Subcutaneous abdominal adipose tissue (tissue), 5 donors: Measurements from ENCODE around the gene PYY.

Source experiments
- H3K27ac ChIP-seq: one replicate; pipeline ENCODE4 v1.7.0; 2013; ENCODE audit warnings: low read depth, mild to moderate bottlenecking, inconsistent platforms, low read length, moderate library complexity
- H3K27me3 ChIP-seq, 5 donors: one replicate each; pipeline ENCODE4 v1.7.0; 2013; ENCODE audit warnings: low read length in 5 of 5, inconsistent platforms in 1 of 5; ENCODE audit not compliant: control insufficient read depth in 5 of 5, insufficient read depth in 4 of 5
- H3K36me3 ChIP-seq, 5 donors: one replicate each; pipeline ENCODE4 v1.7.0; 2013; ENCODE audit warnings: low read length in 5 of 5; ENCODE audit not compliant: control insufficient read depth in 5 of 5, insufficient read depth in 5 of 5
- H3K4me1 ChIP-seq, 5 donors: one replicate each; pipeline ENCODE4 v1.7.0; 2013; ENCODE audit warnings: low read length in 5 of 5, mild to moderate bottlenecking in 3 of 5, moderate library complexity in 1 of 5; ENCODE audit not compliant: control insufficient read depth in 5 of 5, insufficient read depth in 5 of 5
- H3K4me3 ChIP-seq, 5 donors: one replicate each; pipeline ENCODE4 v1.7.0; 2013; ENCODE audit warnings: low read length in 5 of 5, low read depth in 1 of 5
- H3K9ac ChIP-seq, 5 donors: one replicate each; pipeline ENCODE4 v1.7.0; 2013; ENCODE audit warnings: low read length in 5 of 5, mild to moderate bottlenecking in 4 of 5, moderate library complexity in 3 of 5
- H3K9me3 ChIP-seq, 5 donors: one replicate each; pipeline ENCODE4 v1.7.0; 2013; ENCODE audit warnings: low read length in 5 of 5; ENCODE audit not compliant: control insufficient read depth in 5 of 5
- donor health status: healthy.
- donor health status: healthy.
- donor health status: healthy.
- donor health status: healthy.
- donor health status: healthy.

PYY gene

DNA sequence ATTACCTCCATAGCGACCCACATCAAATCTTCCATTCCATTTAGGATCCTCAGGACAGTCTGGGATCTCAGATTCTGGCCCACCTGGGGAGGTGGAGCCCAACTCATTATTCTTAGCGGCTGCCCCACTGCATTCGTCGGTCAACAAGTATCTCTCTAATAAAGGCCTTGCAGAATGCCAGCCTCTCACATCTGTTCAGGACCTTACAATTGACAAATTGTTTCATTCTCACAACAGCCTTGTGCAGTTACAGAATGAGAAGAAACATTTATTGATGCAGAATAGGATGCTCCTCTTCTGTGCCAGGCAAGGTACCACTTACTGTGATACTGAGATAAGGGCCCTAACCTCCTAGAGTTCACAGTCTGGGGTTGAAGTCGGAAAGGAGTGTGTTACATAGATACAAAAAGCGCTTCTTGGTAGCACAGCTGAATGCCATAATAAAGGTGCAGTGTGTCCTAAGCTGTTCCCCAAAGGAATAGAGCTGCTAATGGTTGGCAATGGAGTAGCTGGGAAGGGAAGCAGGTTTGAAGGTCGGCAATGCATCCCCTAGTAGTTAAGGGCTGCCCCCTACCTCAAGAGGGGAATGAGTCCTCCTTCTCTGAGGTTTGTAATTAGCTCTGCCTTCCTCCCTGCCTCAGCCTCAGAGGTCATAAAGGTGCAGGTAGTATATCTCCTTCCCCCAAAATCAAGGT lies 44.1 kb downstream of the PYY start:
- Histone ChIP-seq H3K9me3 (no peaks in the 10 kb centered on the region), H3K4me1 (peaks cover 0 to 28% (median 28%) of the 10 kb centered on the region in 5 donors), H3K27ac (no peak overlapping the region), H3K36me3 (no peaks in the 10 kb centered on the region), H3K9ac (no peak overlapping the region), H3K4me3 (no peak overlapping the region), H3K27me3 (peaks cover 18 to 50% (median 38%) of the 10 kb centered on the region in 5 donors)

- Histone ChIP-seq H3K9me3 (no peaks in the 10 kb centered on the region), H3K36me3 (no peaks in the 10 kb centered on the region), H3K4me3 (peak overlapping the region; percentile 48 to 69 (median 68)), H3K9ac (peak overlapping the region in 1 of 5 donors; percentile 77), H3K27ac (peak overlapping the region; percentile 37), H3K27me3 (peaks cover 22 to 54% (median 44%) of the 10 kb centered on the region in 5 donors), H3K4me1 (peaks cover 0 to 28% (median 28%) of the 10 kb centered on the region in 5 donors)
These were observed 45.6 kb downstream of the PYY start for GRCh38 chr17:43907998-43908721.

- Histone ChIP-seq H3K27me3 (peaks cover 20 to 49% (median 42%) of the 10 kb centered on the region in 5 donors), H3K36me3 (no peaks in the 10 kb centered on the region), H3K4me1 (peaks cover 0 to 28% (median 28%) of the 10 kb centered on the region in 5 donors), H3K27ac (peak within 1 kb of the TSS; percentile 37), H3K9ac (peak within 1 kb of the TSS in 4 of 5 donors; percentile 22 to 77 (median 58)), H3K9me3 (no peaks in the 10 kb centered on the region), H3K4me3 (peak within 1 kb of the TSS; percentile 52 to 69 (median 68))
These were observed 46.2 kb downstream of the PYY start, which contains the start of gene MPP2 for GRCh38 chr17:43907425-43907981. TSS of gene MPP2 (minus strand) at chr17:43907536. CDS start at chr17:43904460, 3,076 bp downstream.

DNA sequence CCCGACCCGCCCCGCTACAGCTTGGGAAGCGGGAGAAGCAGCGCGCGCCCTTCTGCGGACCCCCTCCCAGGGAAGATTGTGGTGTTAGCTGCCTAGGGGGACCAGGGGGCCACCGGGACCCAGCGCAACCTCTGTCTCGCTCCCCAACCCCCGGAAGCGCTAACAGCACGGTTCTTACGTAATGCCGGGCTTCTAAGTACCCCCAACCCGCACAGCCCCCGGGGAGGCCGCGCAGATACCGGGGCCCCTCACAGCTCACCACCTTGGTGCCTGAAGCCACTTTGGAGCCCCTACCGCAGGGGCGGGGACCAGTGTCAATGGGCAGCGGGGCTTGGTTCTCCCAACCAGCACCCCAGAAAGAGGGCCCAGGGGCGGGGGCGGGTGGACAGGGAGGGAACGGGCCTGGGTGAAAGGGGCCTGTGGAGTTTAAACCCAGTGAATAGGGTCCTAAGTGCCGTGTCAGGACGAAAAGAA lies 46.8 kb downstream of the PYY start:
- Histone ChIP-seq H3K4me1 (peaks cover 0 to 28% (median 28%) of the 10 kb centered on the region in 5 donors), H3K9ac (peak overlapping the region in 4 of 5 donors; percentile 22 to 77 (median 58)), H3K27me3 (peaks cover 18 to 48% (median 44%) of the 10 kb centered on the region in 5 donors), H3K27ac (peak overlapping the region; percentile 37), H3K9me3 (no peaks in the 10 kb centered on the region), H3K36me3 (no peaks in the 10 kb centered on the region), H3K4me3 (peak overlapping the region in 4 of 5 donors; percentile 48 to 69 (median 68))

GRCh38 chr17:43905985-43906852 lies 47.5 kb downstream of the PYY start:
- H3K9ac ChIP-seq: no peak overlapping the region
- no peak overlapping the region for H3K27ac ChIP-seq
- H3K27me3 ChIP-seq: peaks cover 18 to 55% (median 46%) of the 10 kb centered on the region in 5 donors
- H3K9me3 ChIP-seq: no peaks in the 10 kb centered on the region
- peak overlapping the region; percentile 52 to 69 (median 68) for H3K4me3 ChIP-seq
- peaks cover 0 to 28% (median 28%) of the 10 kb centered on the region in 5 donors for H3K4me1 ChIP-seq
- H3K36me3 ChIP-seq: no peaks in the 10 kb centered on the region

- peaks cover 3 to 35% (median 33%) of the 10 kb centered on the region in 5 donors for H3K4me1 ChIP-seq
- H3K9me3 ChIP-seq: no peaks in the 10 kb centered on the region
- H3K4me3 ChIP-seq: no peak overlapping the region
- H3K27ac ChIP-seq: no peak overlapping the region
- no peaks in the 10 kb centered on the region for H3K36me3 ChIP-seq
- H3K9ac ChIP-seq: no peak overlapping the region
- H3K27me3 ChIP-seq: peaks cover 18 to 59% (median 50%) of the 10 kb centered on the region in 5 donors
These were observed 48.2 kb downstream of the PYY start for GRCh38 chr17:43905400-43905984.
